ENCODE measurements around the gene SHC2. TPM values are rescaled to one million over a fixed set of nuclear protein-coding genes. Genes with fewer than 3 reads are reported as not detected.

Gene SHC2
- total and polyA plus RNA-seq, 2 experiments from 2014 or later: 2.2 to 4.6 TPM

GRCh38 chr19:498511-498891 lies 37.7 kb upstream of the SHC2 start:
- H3K27me3 ChIP-seq (ENCODE audit: insufficient read depth): peaks cover 42% of the 10 kb centered on the region
- no peak overlapping the region for H3K27ac Mint-ChIP-seq

More at GRCh38 chr19:498511-498891, 37.7 kb upstream of the SHC2 start:
- no peak overlapping the region for H3K27ac ChIP-seq (ENCODE audit: low read depth)
- Mint-ChIP-seq H3K27me3 (ENCODE audit: insufficient read depth, low read depth, poor library complexity) (peaks cover 38% of the 10 kb centered on the region), H3K36me3 (ENCODE audit: low read depth) (peaks cover 2% of the 10 kb centered on the region; the same call in 2 of the 3 replicates), H3K4me1 (peaks cover 8% of the 10 kb centered on the region), H3K9me3 (peaks cover 11% of the 10 kb centered on the region), H3K4me3 (peak overlapping the region; percentile 65)
- H3K4me3 ChIP-seq: peak overlapping the region; percentile 64
- ATAC-seq: peak; percentile 9
- no peaks in the 10 kb centered on the region for H4K20me1 ChIP-seq (replicated peaks; ENCODE audit: insufficient read depth)
- H3K4me1 ChIP-seq (ENCODE audit: insufficient read depth): no peaks in the 10 kb centered on the region
- H2AFZ ChIP-seq: peak overlapping the region; percentile 43; the same call in 1 of the 2 replicates
- H3K4me2 ChIP-seq: peak overlapping the region; percentile 81
- no peaks in the 10 kb centered on the region for H3K9me2 ChIP-seq (ENCODE audit: insufficient read depth)
- no peak for TF ChIP-seq REST (IDR thresholded peaks at IDR 0.05; ENCODE audit: unreplicated experiment)
- no peak for TF ChIP-seq EZH2phosphoT487 (IDR thresholded peaks at IDR 0.05; ENCODE audit: unreplicated experiment)
- TF ChIP-seq NANOG (IDR thresholded peaks at IDR 0.05; ENCODE audit: borderline replicate concordance): no peak
- no peak for TF ChIP-seq CREB1 (CRISPR knock-in tag; IDR thresholded peaks at IDR 0.05; ENCODE audit: low read depth)
- no peak for TF ChIP-seq ETS1 (IDR thresholded peaks at IDR 0.05)
- TF ChIP-seq STAT1 (IDR thresholded peaks at IDR 0.05; ENCODE audit: unreplicated experiment): no peak
- TF ChIP-seq ZNF462 (CRISPR knock-in tag; IDR thresholded peaks at IDR 0.05): no peak
- TF ChIP-seq EZH2 (IDR thresholded peaks at IDR 0.05; ENCODE audit: low read depth, unreplicated experiment): no peak
- TF ChIP-seq ZNF331 (CRISPR knock-in tag; IDR thresholded peaks at IDR 0.05; ENCODE audit: low read depth): no peak
- TF ChIP-seq POLR2AphosphoS5 (IDR thresholded peaks at IDR 0.05; ENCODE audit: low read depth): no peak
- no peak for DNase-seq (ENCODE audit: low spot score)
- H3K79me2 ChIP-seq (replicated peaks; ENCODE audit: insufficient read depth): no peaks in the 10 kb centered on the region
- no peaks in the 10 kb centered on the region; the same call in 1 of the 2 replicates for H3F3A ChIP-seq (replicated peaks; ENCODE audit: low read depth)
- no peaks in the 10 kb centered on the region for H3K36me3 ChIP-seq (ENCODE audit: insufficient read depth)

Measured in GM23338 (cell line).